SK-N-SH (cell line): ENCODE results near the gene AFP. TPM values are rescaled to one million over a fixed set of nuclear protein-coding genes. Genes with fewer than 3 reads are reported as not detected.

Experiments
- CTCF ChIA-PET: fragments of 300-600, 350-600 bp; formaldehyde crosslinking; extraction: SDS; loops from one replicate; lab custom pipeline; 2021; lab: Yijun Ruan, JAX
- POLR2A ChIA-PET: fragments of 350-600 bp; sonication (Branson Sonifier 250); formaldehyde crosslinking; extraction: SDS; loops from one replicate; lab custom pipeline; 2020; ENCODE audit warnings: antibody characterized with exemption, inconsistent platforms; lab: Yijun Ruan, JAX
- DNase-seq: peaks from one replicate; pipeline ENCODE4 v3.0.0; 2012
- H2AFZ ChIP-seq: fragments of 200-600 bp; sonication (generic); 2 replicates; pipeline ENCODE4 v1.8.1; 2016; ENCODE audit warnings: antibody characterized with exemption, mild to moderate bottlenecking, low read depth
- H3F3A ChIP-seq: fragments of 200-600 bp; sonication (generic); replicated peaks from 2 replicates; pipeline ENCODE3; 2016; ENCODE audit warnings: antibody characterized with exemption, mild to moderate bottlenecking; ENCODE audit not compliant: insufficient read depth
- H3K27ac ChIP-seq, 2 experiments: fragments of 200-500 bp in 1 of 2; fragments of 200-600 bp in 1 of 2; sonication (Bioruptor generic) in 1 of 2; sonication (generic), shearing (Covaris generic) in 1 of 2; 2 replicates each; pipeline versions ENCODE4 v1.5.1 to v1.6.1; 2014 to 2016; ENCODE audit warnings: low read depth in 2 of 2, inconsistent platforms in 1 of 2, low read length in 1 of 2, mild to moderate bottlenecking in 1 of 2, mixed read lengths in 1 of 2
- H3K27me3 ChIP-seq: fragments of 200-600 bp; sonication (generic), shearing (Covaris generic); 2 replicates; pipeline ENCODE4 v1.6.1; 2016; ENCODE audit warnings: mixed run types; ENCODE audit not compliant: insufficient read depth
- H3K36me3 ChIP-seq, 2 experiments: fragments of 200-500 bp in 1 of 2; fragments of 200-600 bp in 1 of 2; sonication (Bioruptor generic) in 1 of 2; sonication (generic) in 1 of 2; replicated peaks in 1 of 2; 2 replicates each; pipeline versions ENCODE3 to v1.5.1; 2014 to 2016; ENCODE audit warnings: low read length in 1 of 2, mild to moderate bottlenecking in 1 of 2; ENCODE audit not compliant: insufficient read depth in 2 of 2, control insufficient read depth in 1 of 2
- H3K4me1 ChIP-seq, 2 experiments: fragments of 200-500 bp in 1 of 2; fragments of 200-600 bp in 1 of 2; sonication (Bioruptor generic) in 1 of 2; sonication (generic), shearing (Covaris generic) in 1 of 2; 2 replicates each; pipeline versions ENCODE4 v1.5.1 to v1.6.1; 2014 to 2016; ENCODE audit warnings: low read depth in 1 of 2, low read length in 1 of 2, mixed run types in 1 of 2; ENCODE audit not compliant: insufficient read depth in 2 of 2, control insufficient read depth in 1 of 2
- H3K4me2 ChIP-seq: fragments of 200-600 bp; sonication (generic), shearing (Covaris generic); 2 replicates; pipeline ENCODE4 v1.6.1; 2017; ENCODE audit warnings: mixed run types
- H3K4me3 ChIP-seq, 2 experiments: fragments of 200-500 bp in 1 of 2; fragments of 200-600 bp in 1 of 2; sonication (Bioruptor generic) in 1 of 2; sonication (generic), shearing (Covaris generic) in 1 of 2; 2 replicates each; pipeline versions ENCODE4 v1.5.1 to v1.8.1; 2014 to 2016; ENCODE audit warnings: low read depth in 2 of 2, inconsistent platforms in 1 of 2, low read length in 1 of 2, mild to moderate bottlenecking in 1 of 2, mixed read lengths in 1 of 2, moderate library complexity in 1 of 2
- H3K79me2 ChIP-seq: fragments of 200-600 bp; sonication (generic); 2 replicates; pipeline ENCODE4 v1.8.1; 2017; ENCODE audit warnings: mild to moderate bottlenecking; ENCODE audit not compliant: insufficient read depth
- H3K9ac ChIP-seq: fragments of 200-600 bp; sonication (generic); 2 replicates; pipeline ENCODE4 v1.6.1; 2017; ENCODE audit warnings: mixed run types
- H3K9me2 ChIP-seq: fragments of 200-600 bp; sonication (generic); 2 replicates; pipeline ENCODE4 v1.6.1; 2017; ENCODE audit warnings: mixed run types
- H3K9me3 ChIP-seq: fragments of 200-600 bp; sonication (generic); 2 replicates; pipeline ENCODE4 v1.6.1; 2017; ENCODE audit warnings: mixed run types, mild to moderate bottlenecking, moderate library complexity
- H4K20me1 ChIP-seq: fragments of 200-600 bp; sonication (generic); 2 replicates; pipeline ENCODE4 v1.6.1; 2017; ENCODE audit warnings: mild to moderate bottlenecking, mixed run types; ENCODE audit not compliant: insufficient read depth
- CHD2 ChIP-seq: fragments of 150-350 bp; IDR thresholded peaks from 2 replicates; pipeline ENCODE4 v1.6.1; 2018; ENCODE audit warnings: low read length; ENCODE audit not compliant: partially characterized antibody
- CTCF ChIP-seq: fragments of 200-600 bp; sonication (generic); IDR thresholded peaks from 2 replicates; pipeline ENCODE4 v1.6.1; 2017; ENCODE audit warnings: antibody characterized with exemption, mild to moderate bottlenecking, moderate library complexity
- EP300 ChIP-seq, 2 experiments: IDR thresholded peaks; 2 replicates each; pipeline versions ENCODE4 v1.4.0 to v1.6.1; 2012; ENCODE audit warnings: borderline replicate concordance in 1 of 2, low read depth in 1 of 2, low read length in 1 of 2
- EZH2phosphoT487 ChIP-seq: fragments of 200-600 bp; sonication (generic); IDR thresholded peaks from 2 replicates; pipeline ENCODE4 v1.6.1; 2017; ENCODE audit warnings: low read depth, mixed run types, mild to moderate bottlenecking, antibody characterized with exemption, moderate library complexity, borderline replicate concordance
- FOSL2 ChIP-seq: IDR thresholded peaks from 2 replicates; pipeline ENCODE4 v1.4.0; 2012; ENCODE audit warnings: low read depth, mild to moderate bottlenecking, moderate library complexity, borderline replicate concordance
- FOXJ3 ChIP-seq: sonication (generic); formaldehyde crosslinking; IDR thresholded peaks from 2 replicates; pipeline ENCODE4 v1.5.1; 2020; ENCODE audit warnings: mild to moderate bottlenecking, missing genetic modification reagents
- IRF3 ChIP-seq: fragments of 150-350 bp; IDR thresholded peaks from 2 replicates; pipeline ENCODE4 v1.6.1; 2016; ENCODE audit warnings: mild to moderate bottlenecking, low read depth, low read length
- JUND ChIP-seq: IDR thresholded peaks from 2 replicates; pipeline ENCODE4 v1.4.0; 2012
- NFIC ChIP-seq: IDR thresholded peaks from 2 replicates; pipeline ENCODE4 v1.4.0; 2012; ENCODE audit warnings: borderline replicate concordance
- PBX3 ChIP-seq: IDR thresholded peaks from 2 replicates; pipeline ENCODE4; 2012
- POLR2AphosphoS5 ChIP-seq: IDR thresholded peaks from 2 replicates; pipeline ENCODE4 v1.6.1; 2012; ENCODE audit warnings: low read depth, low read length
- RCOR1 ChIP-seq: fragments of 150-350 bp; IDR thresholded peaks from 2 replicates; pipeline ENCODE4 v1.6.1; 2017; ENCODE audit warnings: antibody characterized with exemption, low read length
- TAF1 ChIP-seq: IDR thresholded peaks from 2 replicates; pipeline ENCODE4 v1.6.1; 2012; ENCODE audit warnings: low read depth, mild to moderate bottlenecking, low read length, moderate library complexity, borderline replicate concordance
- TEAD4 ChIP-seq: IDR thresholded peaks from 2 replicates; pipeline ENCODE4 v1.4.0; 2012; ENCODE audit warnings: mild to moderate bottlenecking, borderline replicate concordance; ENCODE audit not compliant: insufficient read depth
- USF2 ChIP-seq: fragments of 150-350 bp; IDR thresholded peaks from 2 replicates; pipeline ENCODE4 v1.6.1; 2017; ENCODE audit warnings: antibody characterized with exemption, low read length, low read depth, borderline replicate concordance
- YY1 ChIP-seq: IDR thresholded peaks from 2 replicates; pipeline ENCODE4 v1.4.0; 2012; ENCODE audit warnings: low read depth, mild to moderate bottlenecking
- polyA plus RNA-seq, 3 experiments: library from polyadenylated mRNA; depleted of rRNA; stranded (reverse); fragments of >200 nt; gene quantifications; 2 replicates each; pipeline ENCODE4 v1.2.3, GENCODE V29; 2012
- TF ChIP-seq, protein P1 (sequence below): IDR thresholded peaks from 2 replicates; pipeline ENCODE4 v1.4.0; 2012; ENCODE audit warnings: low read depth
- TF ChIP-seq, protein P2 (sequence below): IDR thresholded peaks from 2 replicates; pipeline ENCODE4 v1.4.0; 2012; ENCODE audit warnings: low read depth, borderline replicate concordance

Gene AFP
- polyA plus RNA-seq, 1 of the 3 experiments (the other 2 are of a cell fraction) = 0.28 TPM

DNA sequence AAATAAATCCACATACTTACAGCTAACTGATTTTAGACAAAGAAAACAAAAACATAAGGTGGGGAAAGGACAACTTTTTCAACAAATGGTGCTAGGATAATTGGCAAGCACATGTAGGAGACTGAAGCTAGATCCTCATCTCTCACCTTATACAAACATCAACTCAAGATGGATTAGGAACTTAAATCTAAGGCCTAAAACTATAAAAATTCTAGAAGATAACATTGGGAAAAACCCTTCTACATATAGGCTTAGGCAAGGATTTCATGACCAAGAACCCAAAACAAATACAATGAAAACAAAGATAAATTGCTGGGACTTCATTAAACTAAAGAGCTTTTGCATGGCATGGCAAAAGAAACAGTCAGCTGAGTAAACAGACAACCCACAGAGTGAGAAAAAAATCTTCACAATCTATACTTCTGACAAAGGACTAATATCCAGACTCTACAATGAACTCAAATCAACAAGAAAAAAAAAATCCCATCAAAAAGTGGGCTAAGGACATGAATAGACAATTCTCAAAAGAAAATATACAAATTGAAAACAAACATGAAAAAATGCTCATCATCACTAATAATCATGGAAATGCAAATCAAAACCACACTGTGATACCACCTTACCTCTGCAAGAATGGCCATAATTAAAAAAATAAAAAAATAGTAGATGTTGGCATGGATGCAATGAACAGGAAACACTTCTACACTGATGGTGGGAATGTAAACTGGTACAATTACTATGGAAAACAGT lies 14.1 kb upstream of the AFP start:
- Histone ChIP-seq H4K20me1 (no peaks in the 10 kb centered on the region), H3K79me2 (no peaks in the 10 kb centered on the region), H3K9ac (no peak overlapping the region), H3K36me3 (no peaks in the 10 kb centered on the region), H3F3A (no peaks in the 10 kb centered on the region), H3K27me3 (no peaks in the 10 kb centered on the region; the same call in 1 of the 2 replicates), H3K4me1 (no peaks in the 10 kb centered on the region), H3K27ac (no peak overlapping the region), H3K9me3 (no peaks in the 10 kb centered on the region), H3K4me3 (no peak overlapping the region), H2AFZ (no peak overlapping the region), H3K9me2 (no peaks in the 10 kb centered on the region), H3K4me2 (no peak overlapping the region)
- ChIA-PET POLR2A (no interaction called here), CTCF (no interaction called here)
- TF ChIP-seq EZH2phosphoT487 (no peak), PBX3 (no peak), POLR2AphosphoS5 (no peak), CHD2 (no peak), CTCF (no peak), FOXJ3 (CRISPR knock-in tag) (no peak), FOSL2 (no peak), YY1 (no peak), IRF3 (no peak), RCOR1 (no peak), TEAD4 (no peak), EP300 (IDR thresholded peaks at IDR 0.05; ENCODE audit: borderline replicate concordance in 1 of 2, low read depth in 1 of 2, low read length in 1 of 2) (no peak), USF2 (no peak), JUND (no peak), NFIC (no peak), TAF1 (no peak)
- TF ChIP-seq, protein P1, sequence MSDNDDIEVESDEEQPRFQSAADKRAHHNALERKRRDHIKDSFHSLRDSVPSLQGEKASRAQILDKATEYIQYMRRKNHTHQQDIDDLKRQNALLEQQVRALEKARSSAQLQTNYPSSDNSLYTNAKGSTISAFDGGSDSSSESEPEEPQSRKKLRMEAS = no peak
- TF ChIP-seq, protein P2, sequence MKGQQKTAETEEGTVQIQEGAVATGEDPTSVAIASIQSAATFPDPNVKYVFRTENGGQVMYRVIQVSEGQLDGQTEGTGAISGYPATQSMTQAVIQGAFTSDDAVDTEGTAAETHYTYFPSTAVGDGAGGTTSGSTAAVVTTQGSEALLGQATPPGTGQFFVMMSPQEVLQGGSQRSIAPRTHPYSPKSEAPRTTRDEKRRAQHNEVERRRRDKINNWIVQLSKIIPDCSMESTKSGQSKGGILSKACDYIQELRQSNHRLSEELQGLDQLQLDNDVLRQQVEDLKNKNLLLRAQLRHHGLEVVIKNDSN = no peak
- no peak for DNase-seq
